ENCODE measurements around the gene HSPB3.
"Not testable (repeated sequence)": the region's sequence is repeated elsewhere in the genome, so short reads cannot be mapped to it uniquely, and the experiment has no call there.

HSPB3 gene

GRCh38 chr5:54470677-54471076 is 15.2 kb downstream of the HSPB3 start:
- TF ChIP-seq CTCF (IDR thresholded peaks at IDR 0.05; ENCODE audit: insufficient read depth, missing control alignments): no peak
- DNase-seq (ENCODE audit: insufficient read length, low spot score): no peak
- FAIRE-seq: no peak

DNA sequence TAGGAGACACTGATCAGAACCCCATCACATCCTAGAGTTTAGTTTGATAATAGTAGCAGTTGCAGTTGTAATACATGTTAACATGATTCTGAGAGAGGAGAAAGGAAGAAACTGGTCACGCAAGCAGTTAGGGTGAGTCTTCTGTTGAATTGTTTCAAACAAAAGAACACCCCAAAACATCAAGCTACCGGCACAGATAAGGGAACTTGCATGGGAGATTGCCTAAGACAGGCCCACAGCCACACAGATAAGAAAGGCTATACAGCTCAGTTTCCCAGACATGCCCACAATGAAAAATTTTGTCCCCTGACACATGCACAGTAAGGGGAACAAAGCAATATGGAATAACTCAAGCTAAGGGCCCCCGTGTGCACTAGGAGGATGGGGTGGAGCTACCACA is 15.9 kb downstream of the HSPB3 start:
- FAIRE-seq (no peak), DNase-seq (ENCODE audit: insufficient read length, low spot score) (no peak)
- TF ChIP-seq CTCF (IDR thresholded peaks at IDR 0.05; ENCODE audit: insufficient read depth, missing control alignments): no peak

GRCh38 chr5:54476682-54477081 is 21.2 kb downstream of the HSPB3 start:
- no peak for TF ChIP-seq CTCF (IDR thresholded peaks at IDR 0.05; ENCODE audit: insufficient read depth, missing control alignments)
- no peak for FAIRE-seq
- DNase-seq (ENCODE audit: insufficient read length, low spot score): no peak

- FAIRE-seq: no peak
- no peak for DNase-seq (ENCODE audit: insufficient read length, low spot score)
- TF ChIP-seq CTCF (IDR thresholded peaks at IDR 0.05; ENCODE audit: insufficient read depth, missing control alignments): no peak
Measured at GRCh38 chr5:54477941-54478478, 22.5 kb downstream of the HSPB3 start.

DNA sequence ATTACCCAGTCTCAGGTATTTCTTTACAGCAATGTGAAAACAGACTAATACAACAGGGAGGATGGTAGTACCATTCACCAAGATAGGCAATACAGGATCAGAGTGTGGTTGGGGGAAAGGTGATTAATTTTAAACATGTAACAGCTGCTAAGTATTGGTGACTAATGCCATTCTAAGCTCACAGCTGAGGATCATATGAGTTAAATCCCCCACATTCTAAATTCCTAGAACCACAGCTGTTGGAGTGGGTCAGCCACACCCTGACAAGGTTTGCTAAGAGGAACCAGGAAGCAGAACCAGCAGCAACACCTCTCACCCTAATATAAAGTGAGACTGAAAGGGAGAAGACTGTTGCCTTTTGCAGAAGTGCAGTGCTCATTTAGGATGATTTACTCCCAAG is 24.8 kb downstream of the HSPB3 start:
- FAIRE-seq (no peak), DNase-seq (ENCODE audit: insufficient read length, low spot score) (no peak)

GRCh38 chr5:54484219-54484894 is 28.9 kb downstream of the HSPB3 start:
- no peak for FAIRE-seq
- TF ChIP-seq CTCF (IDR thresholded peaks at IDR 0.05; ENCODE audit: insufficient read depth, missing control alignments): no peak
- no peak for DNase-seq (ENCODE audit: insufficient read length, low spot score)

More for the DNA sequence above, 24.8 kb downstream of the HSPB3 start:
- no peak for TF ChIP-seq CTCF (IDR thresholded peaks at IDR 0.05; ENCODE audit: insufficient read depth, missing control alignments)

GRCh38 chr5:54485659-54486058 is 30.2 kb downstream of the HSPB3 start:
- DNase-seq (ENCODE audit: insufficient read length, low spot score); FAIRE-seq: not testable (repeated sequence)

GRCh38 chr5:54489648-54489979 is 34.1 kb downstream of the HSPB3 start:
- FAIRE-seq; DNase-seq (ENCODE audit: insufficient read length, low spot score): not testable (repeated sequence)

All from D721Med (cell line).